ENCODE data around the gene SNAPC5. TPM values are rescaled to one million over a fixed set of nuclear protein-coding genes. Genes with fewer than 3 reads are reported as not detected.
A peak's percentile ranks its signal among the peaks of the same experiment; 100 is the strongest.

The SNAPC5 gene
- total RNA-seq, 1 experiment from 2014 or later: 17.9 TPM

DNA sequence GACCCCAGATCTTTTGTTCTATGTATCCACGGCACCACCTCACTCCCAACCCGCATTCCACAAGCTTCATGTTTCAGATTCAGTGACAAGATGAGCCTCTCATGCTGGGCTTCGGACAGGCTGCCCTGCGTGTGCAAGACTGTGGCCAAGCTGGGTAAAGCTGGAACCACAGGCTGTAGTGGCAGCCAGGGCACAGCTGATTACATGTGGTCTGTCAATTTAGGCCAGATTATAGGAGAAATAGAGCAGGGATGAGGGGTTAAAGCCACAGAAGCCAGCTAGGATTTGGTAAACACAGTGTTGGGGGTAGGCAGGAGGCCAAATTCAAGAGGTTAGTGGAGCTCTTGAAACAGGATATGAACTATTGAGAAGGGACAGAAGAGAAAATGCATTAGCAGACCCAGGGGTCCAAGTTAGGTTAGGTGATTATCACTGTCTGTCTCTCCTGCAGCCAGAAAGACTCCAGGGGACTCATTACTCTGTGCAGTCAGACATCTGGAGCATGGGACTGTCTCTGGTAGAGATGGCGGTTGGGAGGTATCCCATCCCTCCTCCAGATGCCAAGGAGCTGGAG is 12.9 kb downstream of the SNAPC5 start:
- ChIA-PET POLR2A (ENCODE audit: unreplicated experiment) (no interaction called here), CTCF (interaction anchor here (0.5 to 1.1 kb wide), 2 partner anchors 14 to 36 kb away, joined by 4 to 19 read pairs; no protein-coding TSS in a partner anchor)
- Histone ChIP-seq H3K9me2 (ENCODE audit: insufficient read depth) (no peaks in the 10 kb centered on the region), H3K27me3 (ENCODE audit: insufficient read depth, low read depth) (no peaks in the 10 kb centered on the region), H3K4me1 (replicated peaks; ENCODE audit: insufficient read depth) (peaks cover 47% of the 10 kb centered on the region), H4K20me1 (ENCODE audit: insufficient read depth) (no peaks in the 10 kb centered on the region), H3K27ac (no peak overlapping the region), H3K4me2 (no peak overlapping the region), H2AFZ (no peak overlapping the region), H3K79me2 (ENCODE audit: low read depth) (no peaks in the 10 kb centered on the region), H3K4me3 (no peak overlapping the region), H3K9me3 (ENCODE audit: insufficient read depth, low read depth) (no peaks in the 10 kb centered on the region), H3F3A (ENCODE audit: insufficient read depth, low read depth) (peaks cover 43% of the 10 kb centered on the region; the same call in 1 of the 2 replicates), H3K36me3 (ENCODE audit: low read depth) (no peaks in the 10 kb centered on the region; the same call in 1 of the 2 replicates)
- DNase-seq: no peak
- no TSS peak for BruUV-seq (replicated peaks)
- TF ChIP-seq, protein P1, sequence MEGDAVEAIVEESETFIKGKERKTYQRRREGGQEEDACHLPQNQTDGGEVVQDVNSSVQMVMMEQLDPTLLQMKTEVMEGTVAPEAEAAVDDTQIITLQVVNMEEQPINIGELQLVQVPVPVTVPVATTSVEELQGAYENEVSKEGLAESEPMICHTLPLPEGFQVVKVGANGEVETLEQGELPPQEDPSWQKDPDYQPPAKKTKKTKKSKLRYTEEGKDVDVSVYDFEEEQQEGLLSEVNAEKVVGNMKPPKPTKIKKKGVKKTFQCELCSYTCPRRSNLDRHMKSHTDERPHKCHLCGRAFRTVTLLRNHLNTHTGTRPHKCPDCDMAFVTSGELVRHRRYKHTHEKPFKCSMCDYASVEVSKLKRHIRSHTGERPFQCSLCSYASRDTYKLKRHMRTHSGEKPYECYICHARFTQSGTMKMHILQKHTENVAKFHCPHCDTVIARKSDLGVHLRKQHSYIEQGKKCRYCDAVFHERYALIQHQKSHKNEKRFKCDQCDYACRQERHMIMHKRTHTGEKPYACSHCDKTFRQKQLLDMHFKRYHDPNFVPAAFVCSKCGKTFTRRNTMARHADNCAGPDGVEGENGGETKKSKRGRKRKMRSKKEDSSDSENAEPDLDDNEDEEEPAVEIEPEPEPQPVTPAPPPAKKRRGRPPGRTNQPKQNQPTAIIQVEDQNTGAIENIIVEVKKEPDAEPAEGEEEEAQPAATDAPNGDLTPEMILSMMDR (conservative IDR thresholded peaks at IDR 0.05): no peak
- no peak for TF ChIP-seq EZH2 (IDR thresholded peaks at IDR 0.05; ENCODE audit: low read depth)
- intact Hi-C loops (cut with micrococcal nuclease; ENCODE audit: unreplicated experiment): no loop called here

DNA sequence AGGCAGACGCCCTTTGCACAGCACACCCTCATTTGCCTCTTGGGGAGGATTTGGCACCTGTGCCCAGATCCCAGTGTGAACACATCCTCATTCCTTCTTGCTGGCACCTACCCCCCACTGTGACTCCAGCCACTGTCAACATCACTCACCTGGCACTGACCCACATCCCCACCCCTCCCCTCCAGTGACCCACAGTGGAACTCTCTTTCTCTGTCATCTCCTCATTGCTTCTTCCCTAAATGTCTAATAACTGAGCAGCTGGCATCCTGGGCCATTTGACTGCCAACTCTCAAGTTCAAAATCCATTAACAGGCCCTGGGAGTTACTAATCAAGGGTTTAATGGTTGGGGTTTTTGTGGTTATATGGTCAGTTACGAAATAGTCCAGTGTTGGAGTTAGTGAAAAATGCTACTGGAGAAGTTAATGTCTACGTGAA is 14.4 kb downstream of the SNAPC5 start:
- Histone ChIP-seq H3K27ac (peak overlapping the region; percentile 72), H3K9me2 (ENCODE audit: insufficient read depth) (no peaks in the 10 kb centered on the region), H3K4me3 (no peak overlapping the region), H4K20me1 (ENCODE audit: insufficient read depth) (no peaks in the 10 kb centered on the region), H2AFZ (no peak overlapping the region), H3K27me3 (ENCODE audit: insufficient read depth, low read depth) (no peaks in the 10 kb centered on the region), H3K79me2 (ENCODE audit: low read depth) (no peaks in the 10 kb centered on the region), H3K4me1 (replicated peaks; ENCODE audit: insufficient read depth) (peaks cover 47% of the 10 kb centered on the region), H3K4me2 (peak overlapping the region; percentile 46; the same call in 1 of the 2 replicates), H3K9me3 (ENCODE audit: insufficient read depth, low read depth) (no peaks in the 10 kb centered on the region), H3K36me3 (ENCODE audit: low read depth) (no peaks in the 10 kb centered on the region), H3F3A (ENCODE audit: insufficient read depth, low read depth) (peaks cover 43% of the 10 kb centered on the region; the same call in 1 of the 2 replicates)
- BruUV-seq (replicated peaks): no TSS peak
- DNase-seq: peak; percentile 89 to 94
- intact Hi-C loops (cut with micrococcal nuclease; ENCODE audit: unreplicated experiment): loop anchor here (1.0 to 2.0 kb wide), 4 partner anchors 11 to 118 kb away; partner anchors contain the start of genes MAP2K1 and SNAPC5
- ChIA-PET CTCF (no interaction called here), POLR2A (ENCODE audit: unreplicated experiment) (interaction anchor here (1.3 kb wide), 1 partner anchor 21 kb away, joined by 5 read pairs; no protein-coding TSS in a partner anchor)
- TF ChIP-seq, protein P1 (conservative IDR thresholded peaks at IDR 0.05): no peak
- TF ChIP-seq EZH2 (IDR thresholded peaks at IDR 0.05; ENCODE audit: low read depth): no peak

DNA sequence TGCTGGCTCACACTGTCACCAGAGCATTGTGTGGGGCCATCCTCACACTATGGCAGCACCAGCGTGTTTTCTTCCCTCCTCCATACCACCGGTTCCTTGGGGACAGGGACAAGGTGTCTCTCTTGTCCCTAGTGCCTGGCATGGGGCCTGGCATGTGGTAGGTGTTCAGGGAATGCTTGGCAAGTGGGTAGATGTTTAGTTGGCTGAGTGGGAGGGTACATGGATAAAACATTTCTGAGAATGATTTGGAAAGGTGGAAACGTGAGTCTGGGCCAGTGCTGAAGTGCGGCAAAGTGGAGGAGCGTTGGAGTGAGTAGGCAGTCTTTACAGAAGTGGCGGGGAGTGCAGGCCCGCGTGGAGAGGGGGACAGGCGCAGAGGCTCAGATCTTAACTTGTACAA is 15.0 kb downstream of the SNAPC5 start:
- H3K9me3 ChIP-seq (ENCODE audit: insufficient read depth, low read depth): no peaks in the 10 kb centered on the region
- no peak for DNase-seq
- peak overlapping the region; percentile 46; the same call in 1 of the 2 replicates for H3K4me2 ChIP-seq
- H2AFZ ChIP-seq: no peak overlapping the region
- no peak overlapping the region for H3K4me3 ChIP-seq
- TF ChIP-seq, protein P1 (conservative IDR thresholded peaks at IDR 0.05): no peak
- TF ChIP-seq EZH2 (IDR thresholded peaks at IDR 0.05; ENCODE audit: low read depth): no peak
- no peaks in the 10 kb centered on the region for H4K20me1 ChIP-seq (ENCODE audit: insufficient read depth)
- BruUV-seq (replicated peaks): no TSS peak
- peaks cover 43% of the 10 kb centered on the region; the same call in 1 of the 2 replicates for H3F3A ChIP-seq (ENCODE audit: insufficient read depth, low read depth)
- H3K4me1 ChIP-seq (replicated peaks; ENCODE audit: insufficient read depth): peaks cover 47% of the 10 kb centered on the region
- H3K27ac ChIP-seq: peak overlapping the region; percentile 72
- no peaks in the 10 kb centered on the region for H3K9me2 ChIP-seq (ENCODE audit: insufficient read depth)
- ChIA-PET POLR2A (ENCODE audit: unreplicated experiment) (interaction anchor here (0.7 to 1.3 kb wide), 2 partner anchors 9 to 21 kb away, joined by 3 to 5 read pairs; no protein-coding TSS in a partner anchor), CTCF (no interaction called here)
- intact Hi-C loops (cut with micrococcal nuclease; ENCODE audit: unreplicated experiment): loop anchor here (2.0 kb wide), 1 partner anchor 118 kb away; no protein-coding TSS in a partner anchor
- no peaks in the 10 kb centered on the region for H3K36me3 ChIP-seq (ENCODE audit: low read depth)
- no peaks in the 10 kb centered on the region for H3K79me2 ChIP-seq (ENCODE audit: low read depth)
- H3K27me3 ChIP-seq (ENCODE audit: insufficient read depth, low read depth): no peaks in the 10 kb centered on the region
